ENCODE results near the gene SOX12. TPM values are rescaled to one million over a fixed set of nuclear protein-coding genes. Genes with fewer than 3 reads are reported as not detected.
A peak's percentile ranks its signal among the peaks of the same experiment; 100 is the strongest.
"Not testable (repeated sequence)": the region's sequence is repeated elsewhere in the genome, so short reads cannot be mapped to it uniquely, and the experiment has no call there.

SOX12 gene
- total RNA-seq, 4 donors from 2014 or later: 3.5 to 14.4 (median 7.2) TPM

GRCh38 chr20:368915-369314, 43.6 kb downstream of the SOX12 start:
- WGBS: 89% methylated on average over 4 of the region's 4 CpGs
- TF ChIP-seq CTCF (IDR thresholded peaks at IDR 0.05): no peak
- no peak for TF ChIP-seq EP300 (IDR thresholded peaks at IDR 0.05)
- TF ChIP-seq POLR2AphosphoS5 (IDR thresholded peaks at IDR 0.05): no peak
- TF ChIP-seq POLR2A (IDR thresholded peaks at IDR 0.05; ENCODE audit: low read depth): no peak
- intact Hi-C loops (cut with DNase I): no loop called here
- peaks cover 13 to 23% (median 17%) of the 10 kb centered on the region in 4 donors for H3K4me1 ChIP-seq
- no peaks in the 10 kb centered on the region for H3K36me3 ChIP-seq
- no peak overlapping the region for H3K27ac ChIP-seq (replicated peaks in 1 of 4)
- H3K9me3 ChIP-seq: no peaks in the 10 kb centered on the region
- H3K27me3 ChIP-seq: no peaks in the 10 kb centered on the region
- H3K4me3 ChIP-seq: no peak overlapping the region
- DNase-seq (ENCODE audit: extremely low spot score): no peak

GRCh38 chr20:370151-370600, 44.8 kb downstream of the SOX12 start:
- 86% methylated on average over 7 of the region's 7 CpGs for WGBS
- H3K36me3 ChIP-seq: no peaks in the 10 kb centered on the region
- H3K27ac ChIP-seq (replicated peaks in 1 of 4): no peak overlapping the region
- intact Hi-C loops (cut with DNase I): no loop called here
- H3K4me3 ChIP-seq: no peak overlapping the region
- H3K9me3 ChIP-seq: no peaks in the 10 kb centered on the region
- no peaks in the 10 kb centered on the region for H3K27me3 ChIP-seq
- peaks cover 13 to 23% (median 17%) of the 10 kb centered on the region in 4 donors for H3K4me1 ChIP-seq
- DNase-seq (ENCODE audit: extremely low spot score): no peak
- TF ChIP-seq POLR2A (IDR thresholded peaks at IDR 0.05; ENCODE audit: low read depth): no peak
- no peak for TF ChIP-seq CTCF (IDR thresholded peaks at IDR 0.05)
- no peak for TF ChIP-seq EP300 (IDR thresholded peaks at IDR 0.05)
- no peak for TF ChIP-seq POLR2AphosphoS5 (IDR thresholded peaks at IDR 0.05)

GRCh38 chr20:370977-371754, 45.8 kb downstream of the SOX12 start:
- no peaks in the 10 kb centered on the region for H3K27me3 ChIP-seq
- intact Hi-C loops (cut with DNase I): no loop called here

GRCh38 chr20:371755-372542, 46.6 kb downstream of the SOX12 start:
- WGBS: 73% methylated on average over 6 of the region's 10 CpGs
- Histone ChIP-seq H3K27me3 (no peaks in the 10 kb centered on the region), H3K4me3 (no peak overlapping the region), H3K9me3 (no peaks in the 10 kb centered on the region), H3K4me1 (peaks cover 13 to 23% (median 17%) of the 10 kb centered on the region in 4 donors), H3K36me3 (no peaks in the 10 kb centered on the region), H3K27ac (replicated peaks in 1 of 4) (peak overlapping the region in 3 of 4 donors; percentile 10 to 38 (median 23))
- no peak for TF ChIP-seq EP300 (IDR thresholded peaks at IDR 0.05)
- TF ChIP-seq POLR2A (IDR thresholded peaks at IDR 0.05; ENCODE audit: low read depth): no peak
- no peak for TF ChIP-seq CTCF (IDR thresholded peaks at IDR 0.05)
- peak; percentile 19 to 43 for TF ChIP-seq POLR2AphosphoS5 (IDR thresholded peaks at IDR 0.05)
- no peak for DNase-seq (ENCODE audit: extremely low spot score)
- intact Hi-C loops (cut with DNase I): no loop called here

More at GRCh38 chr20:370977-371754, 45.8 kb downstream of the SOX12 start:
- Histone ChIP-seq H3K9me3 (no peaks in the 10 kb centered on the region), H3K36me3 (no peaks in the 10 kb centered on the region), H3K27ac (replicated peaks in 1 of 4) (peak overlapping the region in 1 of 4 donors; percentile 38), H3K4me3 (no peak overlapping the region), H3K4me1 (peaks cover 13 to 23% (median 17%) of the 10 kb centered on the region in 4 donors)
- TF ChIP-seq EP300 (IDR thresholded peaks at IDR 0.05): no peak
- TF ChIP-seq POLR2A (IDR thresholded peaks at IDR 0.05; ENCODE audit: low read depth): no peak
- no peak for TF ChIP-seq CTCF (IDR thresholded peaks at IDR 0.05)
- TF ChIP-seq POLR2AphosphoS5 (IDR thresholded peaks at IDR 0.05): no peak
- no peak for DNase-seq (ENCODE audit: extremely low spot score)
- WGBS: 82% methylated on average over 6 of the region's 7 CpGs

GRCh38 chr20:372543-373082, 47.3 kb downstream of the SOX12 start:
- 91% methylated on average over 11 of the region's 11 CpGs for WGBS
- DNase-seq (ENCODE audit: extremely low spot score): not testable (repeated sequence)

More at GRCh38 chr20:372543-373082, 47.3 kb downstream of the SOX12 start:
- H3K9me3 ChIP-seq; H3K36me3 ChIP-seq; H3K27me3 ChIP-seq; H3K4me3 ChIP-seq; intact Hi-C loops (cut with DNase I): not testable (repeated sequence)
- H3K27ac ChIP-seq (replicated peaks in 1 of 4): peak overlapping the region in 2 of 4 donors; percentile 10 to 23
- H3K4me1 ChIP-seq: peaks cover 13 to 23% (median 17%) of the 10 kb centered on the region in 4 donors

All from esophagus muscularis mucosa (tissue), 4 donors.